ENCODE results near the gene GLIPR1L2.
"Not testable (repeated sequence)": the region's sequence is repeated elsewhere in the genome, so short reads cannot be mapped to it uniquely, and the experiment has no call there.

Gene GLIPR1L2

DNA sequence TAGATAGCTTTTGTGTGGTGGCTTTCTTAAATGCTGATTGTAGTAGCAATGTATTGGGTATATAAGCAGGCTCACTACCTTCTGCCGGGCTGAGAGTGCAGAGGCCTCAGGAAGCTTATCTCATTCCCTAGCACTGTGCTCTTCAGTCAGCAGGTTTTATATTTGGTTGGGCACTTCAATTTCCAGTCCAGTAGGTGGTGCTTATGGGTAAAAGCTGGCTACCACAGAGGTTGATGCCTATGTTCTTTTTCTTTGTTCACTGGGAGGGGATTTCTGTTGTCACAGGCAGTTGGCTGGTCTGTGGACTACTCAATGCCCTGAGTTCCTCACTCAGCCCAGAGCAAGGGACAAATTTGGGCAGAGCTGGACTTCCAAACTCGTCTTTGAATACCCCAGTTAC lies 46.7 kb downstream of the GLIPR1L2 start:
- DNase-seq (ENCODE audit: low spot score): no peak

DNA sequence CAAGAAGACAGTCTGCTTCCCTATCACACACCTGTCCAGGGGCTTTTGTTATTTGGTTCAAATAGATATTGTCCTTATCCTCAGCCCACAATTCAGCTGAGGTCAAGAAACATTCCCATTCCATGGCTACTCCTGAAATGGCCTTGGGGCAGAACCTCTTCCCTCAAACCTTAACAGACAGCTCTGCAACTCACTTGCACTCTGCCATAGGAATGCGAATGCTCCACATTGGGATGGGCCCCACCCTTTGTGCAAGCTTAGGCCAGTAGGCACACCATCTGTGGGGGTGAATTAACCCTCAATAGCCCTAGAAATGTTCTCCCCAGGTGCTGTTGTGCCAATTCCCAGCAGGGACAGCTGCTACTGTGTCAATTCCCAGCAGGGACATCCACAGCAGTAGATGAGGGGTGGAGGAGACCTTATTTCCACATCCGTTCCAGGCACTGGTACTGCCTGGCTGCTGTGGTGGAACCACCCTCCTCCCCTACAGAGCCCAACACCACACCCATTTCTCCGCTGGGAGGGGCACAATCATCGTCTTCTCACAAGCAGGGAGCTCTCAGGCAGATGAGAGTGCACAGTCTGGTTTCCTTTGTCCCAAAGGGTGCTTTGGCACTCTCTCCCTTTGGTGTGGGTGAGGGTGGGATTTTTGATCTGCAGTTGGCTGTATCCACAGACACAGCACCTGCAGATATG lies 47.3 kb downstream of the GLIPR1L2 start:
- no peak for DNase-seq (ENCODE audit: low spot score)

DNA sequence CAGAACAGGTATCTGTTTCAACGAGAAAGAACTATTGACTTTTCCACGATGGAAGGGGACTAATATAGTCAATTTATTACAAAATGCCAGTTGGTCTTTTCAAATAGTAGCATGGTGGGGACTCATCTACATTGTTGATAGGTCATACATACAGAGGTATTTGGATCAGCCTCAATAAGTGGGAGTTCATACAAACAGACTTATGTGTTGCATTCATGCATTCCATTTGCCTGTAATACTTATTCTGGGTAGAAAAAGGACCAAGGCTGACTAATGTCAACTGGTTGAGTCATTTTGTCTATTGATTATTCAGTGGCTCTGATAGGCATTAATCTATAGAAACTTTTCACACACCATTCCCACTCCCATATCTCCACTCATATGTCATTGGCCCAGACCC lies 48.2 kb downstream of the GLIPR1L2 start:
- DNase-seq (ENCODE audit: low spot score): no peak

GRCh38 chr12:75439930-75440329 lies 49.0 kb downstream of the GLIPR1L2 start:
- no peak for DNase-seq (ENCODE audit: low spot score)

- not testable (repeated sequence) for DNase-seq (ENCODE audit: low spot score)
These were observed 51.0 kb downstream of the GLIPR1L2 start for GRCh38 chr12:75441687-75442449.

GRCh38 chr12:75442454-75442853 lies 51.6 kb downstream of the GLIPR1L2 start:
- DNase-seq (ENCODE audit: low spot score): not testable (repeated sequence)

DNA sequence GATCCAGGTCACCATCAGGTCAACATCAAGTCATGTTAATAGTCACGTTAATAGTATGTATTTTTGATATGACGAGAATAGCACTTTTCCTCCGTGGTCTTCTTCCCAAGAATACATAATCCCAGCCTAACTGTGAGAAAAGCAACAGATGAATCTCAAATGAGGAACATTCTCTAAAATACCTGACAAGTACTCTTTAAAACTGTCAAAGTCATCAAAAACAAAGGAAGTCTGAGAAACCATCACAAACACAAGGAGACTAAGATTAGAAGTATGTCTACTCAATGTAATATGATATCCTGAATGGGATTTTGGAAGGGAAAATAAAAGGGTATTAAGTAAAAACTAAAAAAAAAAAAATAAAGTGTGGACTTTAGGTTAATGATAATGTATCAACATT lies 52.8 kb downstream of the GLIPR1L2 start:
- no peak for DNase-seq (ENCODE audit: low spot score)

DNA sequence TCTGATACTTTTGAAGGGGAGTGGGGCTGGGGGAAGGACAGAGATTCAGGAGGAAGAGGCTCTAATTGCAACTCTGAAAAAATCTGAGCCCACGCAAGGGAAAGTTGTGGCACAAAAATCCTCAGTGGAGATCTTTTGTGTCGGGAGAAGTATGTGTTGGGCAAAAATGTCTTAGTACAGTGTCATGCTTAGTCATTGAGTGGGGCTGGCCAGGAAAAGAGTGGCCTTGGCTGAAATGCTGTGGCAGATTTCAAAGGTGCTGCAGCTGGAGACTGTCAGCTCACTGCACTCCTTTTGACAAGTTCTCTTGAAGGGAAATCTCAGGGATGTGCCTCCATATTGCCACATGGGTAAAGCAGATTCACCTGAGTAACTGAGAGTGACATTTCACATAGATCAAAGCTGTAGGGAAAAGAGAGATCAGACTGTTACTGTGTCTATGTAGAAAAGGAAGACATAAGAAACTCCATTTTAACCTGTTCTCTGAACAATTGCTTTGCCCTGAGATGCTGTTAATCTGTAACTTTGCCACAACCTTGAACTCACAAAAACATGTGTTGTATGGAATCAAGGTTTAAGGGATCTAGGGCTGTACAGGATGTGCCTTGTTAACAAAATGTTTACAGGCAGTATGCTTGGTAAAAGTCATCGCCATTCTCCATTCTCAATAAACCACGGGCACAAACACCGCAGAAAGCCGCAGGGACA lies 53.7 kb downstream of the GLIPR1L2 start:
- no peak for DNase-seq (ENCODE audit: low spot score)

DNA sequence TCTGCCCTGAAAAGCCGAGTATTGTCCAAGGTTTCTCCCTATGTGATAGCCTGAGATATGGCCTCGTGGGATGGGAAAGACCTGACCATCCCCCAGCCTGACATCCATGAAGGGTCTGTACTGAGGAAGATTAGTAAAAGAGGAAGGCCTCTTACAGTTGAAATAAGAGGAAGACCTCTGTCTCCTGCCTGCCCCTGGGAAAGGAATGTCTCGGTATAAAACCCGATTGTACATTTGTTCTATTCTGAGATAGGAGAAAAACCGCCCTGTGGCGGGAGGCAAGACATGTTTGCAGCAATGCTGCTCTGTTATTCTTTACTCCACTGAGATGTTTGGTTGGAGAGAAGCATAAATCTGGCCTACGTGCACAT lies 54.2 kb downstream of the GLIPR1L2 start:
- not testable (repeated sequence) for DNase-seq (ENCODE audit: low spot score)

DNA sequence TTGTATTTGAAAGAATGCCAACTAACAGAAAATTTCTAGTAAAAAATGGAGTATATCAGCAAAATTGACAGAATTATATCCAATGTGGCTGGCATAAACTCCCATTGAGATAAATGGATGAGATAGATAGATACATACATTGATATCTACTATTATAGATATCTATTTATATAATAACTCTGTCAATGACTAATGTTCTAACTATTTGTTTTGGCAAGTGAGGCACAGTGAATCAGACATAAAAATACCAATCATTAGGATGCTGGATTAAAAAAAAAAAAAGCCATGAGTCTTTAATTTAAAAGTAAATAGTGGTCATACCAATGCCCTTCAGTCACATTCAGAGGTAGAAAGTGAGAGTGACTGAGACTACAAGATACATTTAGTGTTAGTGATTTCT lies 56.0 kb downstream of the GLIPR1L2 start:
- no peak for DNase-seq (ENCODE audit: low spot score)

GRCh38 chr12:75447691-75448393 lies 57.0 kb downstream of the GLIPR1L2 start:
- no peak for DNase-seq (ENCODE audit: low spot score)

DNA sequence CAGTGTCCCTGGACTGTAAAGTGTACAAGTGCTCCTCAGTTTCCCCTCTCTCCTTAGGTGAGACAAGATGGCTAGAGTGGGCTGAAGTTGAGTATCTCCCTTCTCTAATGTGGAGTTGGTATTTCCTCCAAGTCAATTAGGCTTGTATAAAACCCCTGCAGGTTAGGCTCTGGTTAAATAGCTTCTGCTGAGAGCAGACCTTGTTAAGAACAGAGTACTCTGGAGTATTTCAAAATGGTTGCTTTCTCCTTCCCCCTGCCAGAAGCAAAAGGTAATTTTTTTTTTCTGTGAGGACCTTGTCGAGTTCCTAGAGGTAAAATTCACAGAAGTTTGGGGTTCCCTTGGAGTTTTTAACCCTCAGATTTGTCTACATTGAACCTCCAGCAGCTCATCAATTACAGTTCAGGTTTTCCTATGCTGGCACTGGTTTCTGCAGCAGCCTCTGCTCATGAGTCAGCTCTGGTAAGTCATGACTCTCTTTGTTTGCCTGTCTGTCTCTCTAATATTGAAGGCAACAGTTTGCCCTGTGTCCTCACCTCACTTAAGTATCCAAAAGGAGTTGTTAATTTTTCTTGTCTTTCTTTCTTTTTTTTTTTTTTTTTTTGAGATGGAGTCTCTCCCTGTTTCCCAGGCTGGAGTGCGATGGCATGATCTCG lies 61.9 kb downstream of the GLIPR1L2 start:
- no peak for DNase-seq (ENCODE audit: low spot score)

GRCh38 chr12:75455839-75456238 lies 65.0 kb downstream of the GLIPR1L2 start:
- no peak for DNase-seq (ENCODE audit: low spot score)

DNA sequence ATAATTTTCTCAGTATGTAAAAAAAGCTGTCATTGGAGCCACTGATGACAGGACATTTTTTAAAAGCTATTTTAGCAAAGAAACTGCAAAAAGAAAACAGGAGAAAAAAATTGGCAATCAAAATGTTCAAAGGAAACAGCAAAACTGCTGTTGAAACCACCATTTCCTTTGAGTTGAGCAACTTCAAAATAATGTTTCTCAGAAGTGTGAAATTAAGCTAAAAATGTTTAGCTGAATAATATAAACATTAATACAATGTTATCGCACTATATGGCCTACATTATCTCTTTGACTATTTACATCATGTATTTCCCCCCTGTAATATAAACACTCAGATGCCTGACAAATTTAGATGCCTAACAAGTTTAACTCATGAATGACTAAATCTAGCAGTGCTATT lies 66.3 kb downstream of the GLIPR1L2 start:
- DNase-seq (ENCODE audit: low spot score): no peak

- not testable (repeated sequence) for DNase-seq (ENCODE audit: low spot score)
These were observed 67.0 kb downstream of the GLIPR1L2 start for GRCh38 chr12:75457866-75458265.

DNA sequence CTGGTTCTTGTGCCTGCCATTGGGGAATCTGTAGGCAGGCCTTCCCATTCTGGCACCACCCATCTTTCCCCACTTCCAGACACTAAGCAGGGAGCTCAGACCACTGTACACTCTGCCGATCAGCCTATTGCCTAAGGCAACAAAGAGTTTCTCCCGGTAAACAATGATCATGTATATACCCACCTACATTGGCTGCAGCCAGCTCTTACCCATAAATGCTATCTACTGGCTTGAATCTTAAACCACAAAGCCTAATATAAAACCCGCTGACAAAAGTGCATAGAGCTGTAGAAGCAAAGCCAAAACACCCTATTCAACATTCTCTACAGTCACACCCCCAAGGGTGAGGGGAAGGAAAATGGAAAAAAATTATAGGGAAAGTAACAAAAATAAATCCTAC lies 68.9 kb downstream of the GLIPR1L2 start:
- DNase-seq (ENCODE audit: low spot score): no peak

GRCh38 chr12:75460204-75460603 lies 69.3 kb downstream of the GLIPR1L2 start:
- DNase-seq (ENCODE audit: low spot score): no peak

GRCh38 chr12:75471902-75472890 lies 81.3 kb downstream of the GLIPR1L2 start:
- no peak for DNase-seq (ENCODE audit: low spot score)

- no peak for DNase-seq (ENCODE audit: low spot score)
These were observed 83.2 kb downstream of the GLIPR1L2 start for GRCh38 chr12:75474116-75474515.

DNA sequence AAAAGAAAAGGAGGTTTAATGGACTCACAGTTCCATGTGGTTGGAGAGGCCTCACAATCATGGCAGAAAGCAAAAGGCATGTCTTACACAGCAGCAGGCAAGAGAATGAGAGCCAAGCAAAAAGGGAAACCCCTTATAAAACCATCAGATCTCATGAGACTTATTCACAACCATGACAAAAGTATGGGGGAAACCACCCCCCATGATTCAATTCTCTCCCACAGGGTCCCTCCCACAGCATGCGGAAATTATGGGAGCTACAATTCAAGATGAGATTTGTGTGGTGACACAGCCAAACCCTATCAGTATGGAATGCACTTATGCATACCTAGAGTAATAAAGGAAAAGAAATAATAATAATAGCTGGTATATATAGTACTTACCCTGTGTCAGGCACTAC lies 85.2 kb downstream of the GLIPR1L2 start:
- no peak for DNase-seq (ENCODE audit: low spot score)

GRCh38 chr12:75477137-75477536 lies 86.2 kb downstream of the GLIPR1L2 start:
- no peak for DNase-seq (ENCODE audit: low spot score)
